ENCODE data around the gene DNAH2.

The DNAH2 gene

DNA sequence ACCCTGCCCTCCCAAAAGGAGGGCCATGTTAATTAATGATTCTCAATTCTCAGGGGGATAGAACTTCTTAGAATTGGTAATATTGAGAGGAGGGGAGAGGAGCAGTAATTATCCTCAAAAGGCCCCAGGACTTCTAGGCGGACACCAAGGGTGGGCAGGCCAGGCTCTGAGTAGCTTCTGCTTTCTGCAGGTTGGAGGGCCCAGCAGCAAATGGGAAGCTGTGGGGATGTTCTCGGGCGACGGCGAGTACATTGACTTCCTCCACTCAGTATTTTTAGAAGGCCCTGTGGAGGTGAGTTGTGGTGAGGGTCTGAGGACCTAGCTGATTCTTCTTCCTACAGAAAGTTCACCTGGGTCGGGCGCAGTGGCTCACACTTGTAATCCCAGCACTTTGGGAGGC, 57.5 kb downstream of the DNAH2 start:
- H3K4me3 ChIP-seq (ENCODE audit: low read depth, low read length), result no peak overlapping the region
- TF ChIP-seq CTCF (IDR thresholded peaks at IDR 0.05; ENCODE audit: borderline replicate concordance, insufficient read depth, low read depth, low read length), result no peak

DNA sequence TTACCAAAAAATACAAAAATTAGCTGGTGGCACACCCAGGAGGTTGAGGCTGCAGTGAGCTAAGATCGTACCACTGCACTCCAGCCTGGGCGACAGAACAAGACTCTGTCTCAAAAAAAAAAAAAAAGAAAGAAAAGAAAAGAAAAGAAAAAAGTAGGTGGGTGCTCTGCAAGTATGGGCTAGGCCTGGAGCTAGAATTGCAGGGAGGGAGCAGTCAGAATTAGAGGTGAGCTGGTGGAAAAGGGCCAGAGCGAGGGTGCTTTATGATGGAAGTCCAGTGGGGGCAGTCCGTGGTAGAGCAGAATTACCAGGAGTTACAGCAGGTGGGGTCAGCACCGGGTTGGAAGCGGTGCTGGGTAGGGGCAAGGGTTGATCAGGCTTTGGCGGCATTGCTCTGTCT, 59.5 kb downstream of the DNAH2 start:
- no peak overlapping the region for H3K4me3 ChIP-seq (ENCODE audit: low read depth, low read length)
- TF ChIP-seq CTCF (IDR thresholded peaks at IDR 0.05; ENCODE audit: borderline replicate concordance, insufficient read depth, low read depth, low read length), result no peak

- no peak for TF ChIP-seq CTCF (IDR thresholded peaks at IDR 0.05; ENCODE audit: borderline replicate concordance, insufficient read depth, low read depth, low read length)
- no peak overlapping the region for H3K4me3 ChIP-seq (ENCODE audit: low read depth, low read length)
Observed at GRCh38 chr17:7780736-7781135, 63.2 kb downstream of the DNAH2 start.

- no peak overlapping the region for H3K4me3 ChIP-seq (ENCODE audit: low read depth, low read length)
- no peak for TF ChIP-seq CTCF (IDR thresholded peaks at IDR 0.05; ENCODE audit: borderline replicate concordance, insufficient read depth, low read depth, low read length)
Observed at GRCh38 chr17:7781429-7781828, 63.9 kb downstream of the DNAH2 start.

GRCh38 chr17:7782240-7782639, 64.7 kb downstream of the DNAH2 start:
- H3K4me3 ChIP-seq (ENCODE audit: low read depth, low read length), result no peak overlapping the region
- TF ChIP-seq CTCF (IDR thresholded peaks at IDR 0.05; ENCODE audit: borderline replicate concordance, insufficient read depth, low read depth, low read length), result no peak

DNA sequence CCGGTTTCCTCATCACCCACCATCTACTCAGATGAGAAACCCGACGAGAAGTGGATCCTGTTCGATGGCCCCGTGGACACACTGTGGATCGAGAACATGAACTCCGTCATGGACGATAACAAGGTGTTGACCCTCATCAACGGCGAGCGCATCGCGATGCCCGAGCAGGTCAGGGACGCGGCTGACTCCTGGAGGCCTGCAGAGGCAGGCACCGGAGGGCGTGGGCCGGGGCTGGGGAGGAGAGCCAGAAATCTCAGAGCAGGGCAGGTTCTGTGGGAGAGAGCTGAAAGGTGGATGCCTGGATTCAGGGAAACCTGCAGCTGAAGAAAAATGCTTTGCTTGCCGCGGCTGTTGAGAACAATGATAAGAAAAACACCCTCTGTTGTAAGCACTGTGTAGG, 69.3 kb downstream of the DNAH2 start:
- H3K4me3 ChIP-seq (ENCODE audit: low read depth, low read length), result no peak overlapping the region
- TF ChIP-seq CTCF (IDR thresholded peaks at IDR 0.05; ENCODE audit: borderline replicate concordance, insufficient read depth, low read depth, low read length), result no peak

DNA sequence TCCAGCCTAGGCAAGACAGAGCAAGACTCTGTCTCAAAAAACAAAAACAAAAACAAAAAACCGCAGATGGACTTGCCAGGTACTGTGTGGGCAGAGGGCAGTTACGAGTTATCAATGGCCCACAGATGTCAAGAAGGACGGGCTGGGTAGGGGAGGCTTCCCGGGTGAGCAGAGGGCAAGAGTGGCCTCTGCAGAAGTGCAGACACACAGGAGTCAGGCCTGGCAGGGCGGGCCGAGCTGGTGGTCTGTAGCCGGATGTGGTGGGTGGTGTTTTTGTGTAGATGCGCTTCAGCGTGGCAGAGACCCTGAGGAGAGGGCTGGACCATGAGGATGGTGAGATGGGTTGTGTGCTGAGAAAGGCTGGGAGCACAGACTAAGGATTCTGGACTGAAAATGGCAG, 71.6 kb downstream of the DNAH2 start:
- H3K4me3 ChIP-seq (ENCODE audit: low read depth, low read length), result no peak overlapping the region
- TF ChIP-seq CTCF (IDR thresholded peaks at IDR 0.05; ENCODE audit: borderline replicate concordance, insufficient read depth, low read depth, low read length), result no peak
